ENCODE measurements around the gene SPARCL1.
"Not testable (repeated sequence)": the region's sequence is repeated elsewhere in the genome, so short reads cannot be mapped to it uniquely, and the experiment has no call there.

The SPARCL1 gene, protein sequence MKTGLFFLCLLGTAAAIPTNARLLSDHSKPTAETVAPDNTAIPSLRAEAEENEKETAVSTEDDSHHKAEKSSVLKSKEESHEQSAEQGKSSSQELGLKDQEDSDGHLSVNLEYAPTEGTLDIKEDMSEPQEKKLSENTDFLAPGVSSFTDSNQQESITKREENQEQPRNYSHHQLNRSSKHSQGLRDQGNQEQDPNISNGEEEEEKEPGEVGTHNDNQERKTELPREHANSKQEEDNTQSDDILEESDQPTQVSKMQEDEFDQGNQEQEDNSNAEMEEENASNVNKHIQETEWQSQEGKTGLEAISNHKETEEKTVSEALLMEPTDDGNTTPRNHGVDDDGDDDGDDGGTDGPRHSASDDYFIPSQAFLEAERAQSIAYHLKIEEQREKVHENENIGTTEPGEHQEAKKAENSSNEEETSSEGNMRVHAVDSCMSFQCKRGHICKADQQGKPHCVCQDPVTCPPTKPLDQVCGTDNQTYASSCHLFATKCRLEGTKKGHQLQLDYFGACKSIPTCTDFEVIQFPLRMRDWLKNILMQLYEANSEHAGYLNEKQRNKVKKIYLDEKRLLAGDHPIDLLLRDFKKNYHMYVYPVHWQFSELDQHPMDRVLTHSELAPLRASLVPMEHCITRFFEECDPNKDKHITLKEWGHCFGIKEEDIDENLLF

DNA sequence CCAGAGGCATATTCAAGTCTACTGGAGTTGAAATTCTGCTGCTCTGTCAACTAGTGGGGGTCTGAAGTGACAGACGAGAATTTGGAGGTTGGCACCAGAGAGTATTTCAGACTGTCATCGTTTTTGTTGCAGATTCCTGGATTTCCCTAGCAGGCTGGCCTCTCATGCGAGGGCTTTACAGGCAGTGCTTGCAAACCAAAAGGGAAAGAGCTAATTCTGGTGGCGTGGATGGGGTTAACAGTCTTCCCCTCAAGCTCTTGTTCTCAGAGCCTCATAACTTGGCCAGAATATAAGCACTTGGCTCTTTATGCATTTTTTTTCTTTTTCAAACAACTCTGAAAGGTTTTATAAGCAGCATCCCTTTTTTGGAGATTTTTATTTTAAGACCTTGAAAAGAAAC lies at the start of gene SPARCL1:
Gene SPARCL1 (minus strand): TSS at position 190 of the 400 bp plus-strand sequence. CDS start 29,802 bp downstream, outside the sequence.
- DNase-seq (ENCODE audit: insufficient read length, low spot score) (no peak), FAIRE-seq (no peak)
- no peak for TF ChIP-seq POLR2A (IDR thresholded peaks at IDR 0.05; ENCODE audit: low read depth, low read length)

DNA sequence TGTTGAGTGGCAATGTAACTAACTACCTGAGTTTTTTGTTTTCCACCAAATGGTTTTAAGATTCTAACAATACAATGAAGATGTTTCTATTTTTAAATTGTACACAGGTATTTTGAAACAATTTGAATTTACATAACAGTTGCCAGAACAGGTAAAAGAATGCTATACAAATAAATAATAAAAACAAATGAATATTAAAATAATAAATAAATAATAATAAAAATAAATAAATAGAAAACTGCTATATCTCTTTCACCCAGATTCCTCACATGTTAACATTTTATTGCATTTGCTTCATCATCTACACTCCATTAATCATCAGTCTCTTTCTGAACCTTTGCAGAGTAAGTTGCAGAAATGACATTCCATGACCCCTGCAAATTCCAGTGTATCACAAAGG lies 46.8 kb upstream of the SPARCL1 start:
- TF ChIP-seq POLR2A (IDR thresholded peaks at IDR 0.05; ENCODE audit: low read depth, low read length) = no peak
- FAIRE-seq (no peak), DNase-seq (ENCODE audit: insufficient read length, low spot score) (no peak)

DNA sequence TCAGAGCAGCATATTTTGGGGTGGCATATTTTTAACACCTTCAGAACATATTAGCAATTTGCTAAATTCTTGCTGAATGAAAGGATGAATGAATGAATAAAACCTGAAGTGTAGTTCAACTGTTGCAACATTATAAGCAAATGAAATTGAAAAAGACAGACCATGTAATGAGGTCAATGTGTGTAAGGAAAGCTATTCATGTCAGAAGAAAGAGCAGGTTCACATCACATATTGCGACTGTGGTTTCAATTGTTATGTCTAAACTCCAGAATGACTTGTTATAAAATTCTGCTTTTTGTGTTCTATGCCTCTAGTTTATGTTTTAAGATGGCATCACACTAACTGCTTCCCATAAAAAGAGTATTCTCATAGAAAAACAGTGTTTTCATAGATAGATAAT lies 46.2 kb upstream of the SPARCL1 start:
- no peak for DNase-seq (ENCODE audit: insufficient read length, low spot score)
- TF ChIP-seq POLR2A (IDR thresholded peaks at IDR 0.05; ENCODE audit: low read depth, low read length) = no peak
- no peak for FAIRE-seq

DNA sequence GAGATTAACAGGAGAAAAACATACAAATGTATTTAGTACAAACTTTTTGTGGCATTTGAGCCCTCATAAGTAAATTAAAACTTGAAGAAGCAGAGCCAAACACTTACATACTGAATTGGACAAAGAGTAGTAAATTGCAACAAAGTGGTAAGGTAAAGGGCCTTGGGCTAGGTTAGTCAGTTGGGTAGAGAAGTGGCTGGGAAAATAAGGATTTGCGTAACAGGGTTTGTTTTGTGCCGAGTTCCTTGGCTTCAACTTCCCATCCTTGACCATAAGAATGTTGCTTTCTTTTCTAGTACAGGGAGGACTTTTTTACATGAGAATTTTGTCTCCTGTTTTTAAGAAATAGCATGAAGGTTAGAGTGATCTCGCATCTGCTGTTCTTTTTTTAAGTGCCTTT lies 45.8 kb upstream of the SPARCL1 start:
- TF ChIP-seq POLR2A (IDR thresholded peaks at IDR 0.05; ENCODE audit: low read depth, low read length) = no peak
- FAIRE-seq = no peak
- DNase-seq (ENCODE audit: insufficient read length, low spot score) = no peak

DNA sequence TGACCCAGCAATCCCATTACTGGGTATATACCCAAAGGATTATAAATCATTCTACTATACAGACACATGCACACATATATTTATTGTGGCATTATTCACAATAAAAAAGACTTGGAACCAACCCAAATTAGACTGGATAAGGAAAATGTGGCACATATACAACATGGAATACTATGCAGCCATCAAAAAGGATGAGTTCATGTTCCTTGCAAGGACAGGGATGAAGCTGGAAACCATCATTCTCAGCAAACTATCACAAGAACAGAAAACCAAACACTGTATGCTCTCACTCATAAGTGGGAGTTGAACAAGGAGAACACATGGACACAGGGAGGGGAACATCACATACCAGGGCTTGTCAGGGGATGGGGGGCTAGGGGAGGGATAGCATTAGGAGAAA lies 45.2 kb upstream of the SPARCL1 start:
- not testable (repeated sequence) for DNase-seq (ENCODE audit: insufficient read length, low spot score); FAIRE-seq

DNA sequence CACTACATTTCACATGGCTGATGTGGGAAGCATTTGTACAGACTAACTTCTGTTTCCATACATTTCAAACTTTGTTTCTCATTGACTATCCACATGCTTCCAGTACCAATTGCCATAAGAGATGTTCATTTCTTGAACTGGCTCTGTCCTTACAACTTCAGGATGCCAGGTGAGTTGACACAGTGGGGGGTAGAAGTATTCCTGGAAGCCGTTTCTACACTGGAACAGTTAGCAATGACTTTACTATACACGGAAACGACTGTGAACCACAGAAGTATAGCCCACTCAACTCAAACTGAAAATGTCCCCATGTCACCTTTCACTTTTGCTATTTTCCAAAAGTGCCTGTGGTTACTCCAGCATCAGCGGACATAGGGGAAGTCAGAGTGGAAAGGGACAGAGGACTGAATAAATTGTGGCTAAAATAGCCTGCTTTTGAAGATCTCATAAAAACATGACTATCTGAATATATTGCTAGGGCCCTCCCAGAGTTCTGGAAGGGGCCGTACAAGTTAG lies 41.2 kb upstream of the SPARCL1 start:
- DNase-seq (ENCODE audit: insufficient read length, low spot score) = no peak
- FAIRE-seq = no peak
- TF ChIP-seq POLR2A (IDR thresholded peaks at IDR 0.05; ENCODE audit: low read depth, low read length) = no peak

DNA sequence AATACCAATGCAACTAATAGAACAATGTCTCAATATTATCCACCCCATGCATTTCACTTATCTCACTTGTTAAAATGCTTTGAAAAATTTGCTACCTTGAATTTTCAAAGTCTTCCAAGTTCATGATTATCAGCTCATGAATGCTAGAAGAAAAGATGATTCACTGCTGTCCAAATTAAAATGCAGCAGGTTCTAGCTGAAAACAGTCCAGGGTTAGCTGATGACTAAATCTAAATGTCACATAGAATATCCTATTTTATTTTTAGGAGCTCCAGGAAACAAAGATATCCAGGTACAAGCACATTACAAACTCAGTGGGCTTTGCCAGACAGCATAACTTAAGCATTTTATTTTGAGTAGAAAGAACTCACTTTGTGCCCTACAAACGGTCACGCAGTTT lies 38.0 kb upstream of the SPARCL1 start:
- no peak for TF ChIP-seq POLR2A (IDR thresholded peaks at IDR 0.05; ENCODE audit: low read depth, low read length)

DNA sequence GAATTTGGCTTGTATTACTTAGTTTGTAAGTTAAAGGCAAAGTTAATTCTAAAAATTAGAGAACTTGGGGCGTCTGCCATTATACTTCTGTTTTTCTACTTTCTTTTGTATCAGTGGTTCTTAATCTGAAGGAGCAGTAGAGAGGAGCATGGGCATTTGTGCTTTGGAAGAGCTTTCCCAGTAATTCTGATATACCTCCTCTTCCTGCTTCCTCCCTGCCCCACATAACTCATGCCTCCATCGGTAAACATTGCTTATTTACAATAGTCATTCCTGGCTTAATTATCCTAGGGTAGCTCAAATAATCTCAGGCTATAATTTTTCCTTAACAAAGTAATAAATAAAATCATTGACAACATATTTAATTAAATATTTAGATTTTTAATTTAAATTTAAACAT lies 37.1 kb upstream of the SPARCL1 start:
- FAIRE-seq (no peak), DNase-seq (ENCODE audit: insufficient read length, low spot score) (no peak)
- no peak for TF ChIP-seq POLR2A (IDR thresholded peaks at IDR 0.05; ENCODE audit: low read depth, low read length)

More for the DNA sequence above, 38.0 kb upstream of the SPARCL1 start:
- FAIRE-seq = no peak
- DNase-seq (ENCODE audit: insufficient read length, low spot score) = no peak

DNA sequence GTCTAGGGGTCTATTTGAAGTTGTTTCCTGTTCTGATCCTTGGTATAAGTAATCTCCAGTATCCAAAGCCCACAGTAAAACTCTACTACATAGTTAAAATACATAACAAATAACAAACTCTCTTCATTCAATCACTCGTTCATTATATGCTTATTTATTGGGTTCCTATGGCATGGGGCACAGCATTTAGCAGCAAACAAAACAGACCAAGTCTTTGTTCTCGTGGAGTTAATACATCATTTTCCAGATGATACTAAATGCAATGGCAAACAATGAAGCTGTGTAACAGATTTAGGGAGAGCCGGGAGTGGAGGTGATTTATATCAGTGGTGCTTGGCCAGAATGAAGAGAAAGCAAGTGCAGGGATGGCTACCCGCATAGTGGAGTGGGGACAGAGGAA lies 36.6 kb upstream of the SPARCL1 start:
- TF ChIP-seq POLR2A (IDR thresholded peaks at IDR 0.05; ENCODE audit: low read depth, low read length) = no peak
- DNase-seq (ENCODE audit: insufficient read length, low spot score) = no peak
- no peak for FAIRE-seq

DNA sequence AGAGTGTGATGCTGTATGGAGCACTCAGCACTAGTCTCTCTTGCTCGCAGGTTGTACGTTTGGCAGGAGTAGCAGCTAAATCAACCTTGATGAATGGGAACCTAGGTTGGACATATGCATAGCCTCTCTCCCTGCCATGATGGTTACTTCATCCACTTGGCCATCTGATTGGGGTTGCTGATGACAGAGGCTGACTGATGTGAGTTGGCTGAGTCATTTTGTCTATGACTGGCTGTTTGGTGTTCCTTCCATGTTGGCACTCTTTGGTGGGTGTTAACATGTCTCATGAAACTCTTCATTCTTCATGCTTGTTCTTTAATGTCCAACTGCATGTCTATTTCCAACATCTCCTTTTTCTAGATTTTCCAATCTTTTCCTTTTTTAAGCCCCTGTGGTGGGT lies 31.6 kb upstream of the SPARCL1 start:
- no peak for DNase-seq (ENCODE audit: insufficient read length, low spot score)
- FAIRE-seq = no peak
- TF ChIP-seq POLR2A (IDR thresholded peaks at IDR 0.05; ENCODE audit: low read depth, low read length) = no peak

DNA sequence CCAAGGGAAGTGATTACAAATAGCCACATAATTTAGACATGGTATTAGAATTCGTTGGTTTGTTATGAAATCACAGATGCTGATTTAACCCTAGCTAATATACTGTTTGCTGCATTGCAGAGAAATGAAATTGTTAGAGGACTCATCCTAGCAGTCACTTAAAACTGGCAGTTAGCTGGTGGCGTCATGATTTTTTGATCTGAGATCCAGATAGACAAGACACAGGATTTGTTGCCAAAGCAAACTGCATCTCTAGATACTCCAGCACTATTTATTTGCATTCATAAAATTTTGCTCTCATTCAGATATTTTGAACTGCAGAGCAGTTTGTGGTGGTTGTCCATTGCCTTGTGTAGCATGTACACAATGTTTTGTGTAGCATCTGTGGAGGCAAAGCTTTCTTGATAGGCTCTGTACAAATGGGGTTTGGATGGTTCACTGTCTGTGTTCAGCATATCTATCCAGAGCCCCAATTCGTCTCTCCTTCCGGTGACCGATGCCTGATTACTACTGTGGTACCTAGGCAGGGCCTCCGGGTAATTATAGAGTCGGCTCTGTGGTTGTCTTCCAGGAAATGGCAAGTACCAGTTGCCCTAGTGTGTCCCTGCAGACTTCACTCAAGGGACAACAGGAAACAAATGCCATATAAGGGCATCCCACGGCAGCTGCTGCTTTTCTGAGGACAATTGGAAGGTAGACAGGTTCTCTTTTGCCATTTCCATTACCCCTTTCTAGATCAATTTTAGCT lies 30.1 kb upstream of the SPARCL1 start:
- DNase-seq (ENCODE audit: insufficient read length, low spot score) (no peak), FAIRE-seq (no peak)
- no peak for TF ChIP-seq POLR2A (IDR thresholded peaks at IDR 0.05; ENCODE audit: low read depth, low read length)

DNA sequence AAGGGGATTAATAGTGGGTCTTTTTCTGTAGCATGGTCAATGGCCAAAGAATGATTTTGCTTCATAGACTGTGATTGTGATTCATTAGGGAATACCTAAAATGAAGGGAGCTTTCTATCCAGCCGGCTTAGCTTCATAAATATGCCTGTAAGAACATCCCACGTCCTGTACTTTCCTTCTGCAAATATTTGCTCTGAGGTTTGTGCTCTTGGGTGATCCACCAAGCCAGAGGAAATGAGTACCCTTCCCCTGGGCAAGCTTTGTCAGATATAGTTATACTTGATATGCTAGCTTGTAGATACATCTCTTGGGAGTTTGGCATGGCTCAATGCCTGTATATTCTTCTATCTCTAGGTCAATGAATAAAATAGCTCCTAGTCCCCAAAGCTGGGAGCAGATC lies 28.2 kb upstream of the SPARCL1 start:
- no peak for FAIRE-seq
- TF ChIP-seq POLR2A (IDR thresholded peaks at IDR 0.05; ENCODE audit: low read depth, low read length) = no peak
- DNase-seq (ENCODE audit: insufficient read length, low spot score) = no peak

DNA sequence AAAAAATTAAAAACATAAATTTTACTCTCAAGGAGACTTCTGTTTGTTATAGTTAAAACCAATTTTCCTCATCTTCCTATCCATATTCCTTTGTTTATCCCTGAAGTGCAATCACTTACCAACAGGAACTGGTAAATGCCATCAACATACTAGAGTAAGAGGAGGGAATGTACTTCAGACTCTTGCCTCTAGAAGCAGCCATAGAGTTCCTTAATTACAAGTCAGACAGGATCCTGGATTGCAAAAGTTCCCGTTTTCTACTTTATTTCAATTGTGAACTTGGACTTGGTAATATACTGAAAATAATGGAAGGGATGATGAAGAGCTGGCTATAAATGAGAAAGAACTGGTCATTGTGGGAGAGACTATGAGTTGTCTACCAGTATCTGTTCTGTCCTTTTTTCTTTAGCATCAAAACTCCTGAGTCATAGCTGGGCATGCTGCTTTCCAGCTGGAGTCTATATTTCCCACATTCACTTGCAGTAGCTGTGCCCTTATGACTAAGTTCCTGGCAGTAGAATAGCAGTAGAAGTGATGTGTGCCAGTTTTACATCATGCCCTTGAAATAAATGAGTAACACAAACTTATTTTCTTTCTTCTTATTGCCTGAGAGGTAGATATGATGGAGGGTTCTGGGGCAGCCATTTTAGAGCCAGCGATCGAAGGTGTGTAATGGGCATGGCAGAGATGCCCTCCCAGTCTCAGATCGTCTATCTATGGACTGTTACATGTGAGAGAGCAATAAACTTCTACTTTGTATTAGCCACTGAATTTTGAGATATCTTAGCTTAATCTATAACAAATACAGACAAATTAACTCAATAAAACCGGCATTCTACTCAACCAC lies 26.8 kb upstream of the SPARCL1 start:
- peak; percentile 96 for FAIRE-seq
- DNase-seq (ENCODE audit: insufficient read length, low spot score) = peak; percentile 51

More for the DNA sequence above, 26.8 kb upstream of the SPARCL1 start:
- no peak for TF ChIP-seq POLR2A (IDR thresholded peaks at IDR 0.05; ENCODE audit: low read depth, low read length)

All from H54 (cell line).